Peyer's patch (tissue), 4 donors: ENCODE data around the gene COL27A1.

Source experiments
- CTCF ChIP-seq, 6 experiments: fragments of 450-650 bp in 4 of 6; fragments of 200-600 bp in 2 of 6; sonication (generic) in 1 of 6; IDR thresholded peaks; one replicate each; pipeline ENCODE4 v1.5.1; 2017 to 2019; ENCODE audit warnings: antibody characterized with exemption in 6 of 6, mild to moderate bottlenecking in 3 of 6, moderate library complexity in 1 of 6
- POLR2A ChIP-seq, 2 donors: fragments of 450-650 bp; IDR thresholded peaks; one replicate each; pipeline ENCODE4 v1.5.1; 2017; ENCODE audit warnings: antibody characterized with exemption in 2 of 2, mild to moderate bottlenecking in 2 of 2, moderate library complexity in 2 of 2

DNA sequence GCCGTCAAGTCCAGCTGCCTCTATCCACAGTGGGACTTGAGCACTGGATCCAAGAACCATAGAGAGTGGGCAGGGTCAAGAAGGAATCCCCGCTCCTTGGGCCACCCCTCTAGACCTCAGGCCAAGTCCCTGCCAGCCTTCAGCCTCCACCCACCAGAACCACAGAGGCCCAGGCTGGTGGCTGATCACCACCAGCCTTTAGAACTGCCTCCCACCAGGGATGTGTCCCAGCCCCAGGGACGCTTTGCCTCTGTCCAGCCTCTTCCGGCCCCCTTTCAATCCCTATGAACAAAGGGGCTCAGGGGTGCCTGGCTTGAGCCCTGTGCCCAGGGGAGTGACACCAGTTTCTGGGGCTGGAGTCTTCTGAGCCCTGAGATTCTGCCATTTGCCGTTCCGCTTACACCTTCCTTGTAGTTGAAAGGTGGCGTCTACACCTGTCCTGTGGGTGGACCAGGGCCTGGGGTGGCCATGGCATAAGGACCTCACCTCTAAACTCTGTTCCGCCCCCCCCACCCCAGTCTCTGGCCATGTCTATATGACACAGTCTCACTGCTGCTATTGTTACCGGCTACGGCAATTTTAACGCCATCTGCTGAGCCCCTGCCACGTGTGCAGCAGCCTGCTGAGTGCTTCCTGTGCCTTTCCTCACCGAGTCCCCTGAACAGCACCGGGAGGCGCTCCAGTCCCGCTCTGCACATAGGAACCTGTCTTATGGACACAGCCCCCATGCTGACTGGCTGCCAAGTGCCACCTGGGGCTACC lies 131.8 kb downstream of the COL27A1 start:
- TF ChIP-seq CTCF (IDR thresholded peaks at IDR 0.05) (no peak), POLR2A (IDR thresholded peaks at IDR 0.05) (no peak)
